ENCODE measurements around the gene GPR35.

DNA sequence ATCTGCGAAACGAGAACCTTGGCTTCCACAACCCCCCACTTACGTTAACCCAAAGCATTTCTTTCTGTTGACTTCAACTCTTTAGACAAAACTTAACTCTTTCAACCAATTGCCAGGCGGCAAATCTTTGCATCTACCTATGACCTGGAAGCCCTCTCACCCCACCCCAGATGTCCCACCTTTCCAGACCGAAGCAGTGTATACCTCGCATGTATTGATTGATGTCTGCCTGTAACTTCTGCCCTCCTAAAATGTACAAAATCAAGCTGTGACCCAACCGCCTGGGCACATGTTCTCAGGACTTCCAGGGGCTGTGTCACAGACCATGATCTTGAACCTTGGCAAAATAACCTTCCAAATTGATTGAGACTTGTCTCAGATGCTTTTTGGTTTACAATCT is 45.1 kb downstream of the GPR35 start:
- TF ChIP-seq, protein P1, sequence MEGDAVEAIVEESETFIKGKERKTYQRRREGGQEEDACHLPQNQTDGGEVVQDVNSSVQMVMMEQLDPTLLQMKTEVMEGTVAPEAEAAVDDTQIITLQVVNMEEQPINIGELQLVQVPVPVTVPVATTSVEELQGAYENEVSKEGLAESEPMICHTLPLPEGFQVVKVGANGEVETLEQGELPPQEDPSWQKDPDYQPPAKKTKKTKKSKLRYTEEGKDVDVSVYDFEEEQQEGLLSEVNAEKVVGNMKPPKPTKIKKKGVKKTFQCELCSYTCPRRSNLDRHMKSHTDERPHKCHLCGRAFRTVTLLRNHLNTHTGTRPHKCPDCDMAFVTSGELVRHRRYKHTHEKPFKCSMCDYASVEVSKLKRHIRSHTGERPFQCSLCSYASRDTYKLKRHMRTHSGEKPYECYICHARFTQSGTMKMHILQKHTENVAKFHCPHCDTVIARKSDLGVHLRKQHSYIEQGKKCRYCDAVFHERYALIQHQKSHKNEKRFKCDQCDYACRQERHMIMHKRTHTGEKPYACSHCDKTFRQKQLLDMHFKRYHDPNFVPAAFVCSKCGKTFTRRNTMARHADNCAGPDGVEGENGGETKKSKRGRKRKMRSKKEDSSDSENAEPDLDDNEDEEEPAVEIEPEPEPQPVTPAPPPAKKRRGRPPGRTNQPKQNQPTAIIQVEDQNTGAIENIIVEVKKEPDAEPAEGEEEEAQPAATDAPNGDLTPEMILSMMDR (IDR thresholded peaks at IDR 0.05; ENCODE audit: low read depth, low read length, missing input control), result no peak
- TF ChIP-seq JUND (IDR thresholded peaks at IDR 0.05) (no peak), YY1 (IDR thresholded peaks at IDR 0.05) (no peak)
